Tibial nerve (tissue), 4 donors: ENCODE data around the gene RAI1. TPM values are rescaled to one million over a fixed set of nuclear protein-coding genes. Genes with fewer than 3 reads are reported as not detected.
A peak's percentile ranks its signal among the peaks of the same experiment; 100 is the strongest.

Source experiments
- DNase-seq, 2 donors: peaks; one replicate each; pipeline ENCODE4 v3.0.0-alpha.2; 2019; ENCODE audit warnings: low spot score in 2 of 2
- H3K27ac ChIP-seq, 4 donors: fragments of 200-600 bp; sonication (generic) in 3 of 4; one replicate each; pipeline ENCODE4 v1.5.1; 2017 to 2019; ENCODE audit warnings: mild to moderate bottlenecking in 1 of 4
- H3K27me3 ChIP-seq, 2 donors: fragments of 200-600 bp; sonication (generic) in 1 of 2; one replicate each; pipeline versions ENCODE4 v1.5.1 to v1.6.0; 2017 to 2019
- H3K36me3 ChIP-seq, 3 donors: fragments of 200-600 bp; sonication (generic); one replicate each; pipeline ENCODE4 v1.5.1; 2018 to 2019
- H3K4me1 ChIP-seq, 4 donors: fragments of 200-600 bp; sonication (generic) in 3 of 4; one replicate each; pipeline ENCODE4 v1.5.1; 2017 to 2019
- H3K4me3 ChIP-seq, 4 donors: fragments of 200-600 bp; sonication (generic) in 3 of 4; one replicate each; pipeline ENCODE4 v1.5.1; 2017 to 2019; ENCODE audit warnings: mild to moderate bottlenecking in 1 of 4, moderate library complexity in 1 of 4
- H3K9me3 ChIP-seq, 4 donors: fragments of 200-600 bp; sonication (generic) in 3 of 4; one replicate each; pipeline ENCODE4 v1.5.1; 2017 to 2019
- CTCF ChIP-seq, 5 experiments: fragments of 200-600 bp in 3 of 5; fragments of 450-650 bp in 2 of 5; sonication (generic) in 3 of 5; IDR thresholded peaks; one replicate each; pipeline ENCODE4 v1.5.1; 2016 to 2019; ENCODE audit warnings: antibody characterized with exemption in 5 of 5, mild to moderate bottlenecking in 3 of 5, moderate library complexity in 2 of 5
- EP300 ChIP-seq, 2 donors: sonication (generic); formaldehyde crosslinking; IDR thresholded peaks; one replicate each; pipeline ENCODE4 v1.6.1; 2017; ENCODE audit warnings: antibody characterized with exemption in 2 of 2, mild to moderate bottlenecking in 1 of 2
- POLR2A ChIP-seq, 2 donors: fragments of 450-650 bp; IDR thresholded peaks; one replicate each; pipeline ENCODE4 v1.6.1; 2017; ENCODE audit warnings: antibody characterized with exemption in 2 of 2, mild to moderate bottlenecking in 2 of 2, moderate library complexity in 2 of 2
- WGBS, 2 donors: methylation state at CpG; one replicate each; pipeline ENCODE4 v1.1.5; 2018; 5-methylcytosine and 5-hydroxymethylcytosine counted together
- total RNA-seq, 4 donors: library from RNA; depleted of rRNA; stranded (reverse); fragments of >200 nt; gene quantifications; one replicate each; pipeline ENCODE4 v1.1.0, GENCODE V29; 2016

Gene RAI1
- total RNA-seq, 4 donors from 2014 or later, result 32.9 to 52.7 (median 45.9) TPM

GRCh38 chr17:17824783-17825614 lies 143.7 kb downstream of the RAI1 start:
- H3K36me3 ChIP-seq, result peaks cover 0 to 15% (median 0%) of the 10 kb centered on the region in 3 donors
- peak overlapping the region; percentile 77 to 91 (median 86) for H3K27ac ChIP-seq
- H3K27me3 ChIP-seq, result no peaks in the 10 kb centered on the region
- 24 to 26% methylated on average over 13 to 14 of the region's 14 CpGs for whole genome bisulfite sequencing, 2 donors
- TF ChIP-seq EP300 (IDR thresholded peaks at IDR 0.05) (no peak), CTCF (IDR thresholded peaks at IDR 0.05) (no peak), POLR2A (IDR thresholded peaks at IDR 0.05) (no peak)
- H3K9me3 ChIP-seq, result no peaks in the 10 kb centered on the region
- no peak for DNase-seq
- H3K4me1 ChIP-seq, result peaks cover 0 to 92% (median 57%) of the 10 kb centered on the region in 4 donors
- H3K4me3 ChIP-seq, result no peak overlapping the region

- Histone ChIP-seq H3K27ac (peak overlapping the region in 3 of 4 donors; percentile 85 to 91 (median 86)), H3K4me1 (peaks cover 0 to 92% (median 54%) of the 10 kb centered on the region in 4 donors), H3K9me3 (no peaks in the 10 kb centered on the region), H3K27me3 (no peaks in the 10 kb centered on the region), H3K36me3 (peaks cover 0 to 11% (median 0%) of the 10 kb centered on the region in 3 donors), H3K4me3 (no peak overlapping the region)
- 69 to 72% methylated on average over 2 of the region's 2 CpGs for WGBS, 2 donors
- DNase-seq, result no peak
- TF ChIP-seq EP300 (IDR thresholded peaks at IDR 0.05) (no peak), POLR2A (IDR thresholded peaks at IDR 0.05) (no peak), CTCF (IDR thresholded peaks at IDR 0.05) (no peak)
These were observed 145.1 kb downstream of the RAI1 start for GRCh38 chr17:17826342-17826713.

- Histone ChIP-seq H3K4me3 (no peak overlapping the region), H3K9me3 (no peaks in the 10 kb centered on the region), H3K36me3 (peaks cover 0 to 13% (median 0%) of the 10 kb centered on the region in 3 donors), H3K27me3 (no peaks in the 10 kb centered on the region), H3K4me1 (peaks cover 0 to 92% (median 54%) of the 10 kb centered on the region in 4 donors), H3K27ac (peak overlapping the region in 2 of 4 donors; percentile 60 to 91)
- no peak for TF ChIP-seq POLR2A (IDR thresholded peaks at IDR 0.05)
- WGBS, 2 donors, result 74 to 83% methylated on average over 9 to 13 of the region's 16 CpGs
- DNase-seq, result no peak
These were observed 145.9 kb downstream of the RAI1 start for GRCh38 chr17:17826942-17827785.

GRCh38 chr17:17827826-17828621 lies 146.8 kb downstream of the RAI1 start:
- Histone ChIP-seq H3K36me3 (peaks cover 0 to 13% (median 0%) of the 10 kb centered on the region in 3 donors), H3K4me3 (no peak overlapping the region), H3K27ac (peak overlapping the region in 1 of 4 donors; percentile 91), H3K27me3 (no peaks in the 10 kb centered on the region), H3K4me1 (peaks cover 0 to 91% (median 47%) of the 10 kb centered on the region in 4 donors), H3K9me3 (no peaks in the 10 kb centered on the region)
- DNase-seq, result no peak
- WGBS, 2 donors, result 69 to 79% methylated on average over 13 of the region's 13 CpGs
- TF ChIP-seq EP300 (IDR thresholded peaks at IDR 0.05) (no peak), POLR2A (IDR thresholded peaks at IDR 0.05) (no peak), CTCF (IDR thresholded peaks at IDR 0.05) (no peak)

GRCh38 chr17:17830269-17830567 lies 149.0 kb downstream of the RAI1 start:
- Histone ChIP-seq H3K9me3 (no peaks in the 10 kb centered on the region), H3K4me1 (peaks cover 0 to 92% (median 41%) of the 10 kb centered on the region in 4 donors), H3K27me3 (no peaks in the 10 kb centered on the region), H3K36me3 (peaks cover 0 to 13% (median 0%) of the 10 kb centered on the region in 3 donors), H3K27ac (peak overlapping the region in 1 of 4 donors; percentile 17), H3K4me3 (no peak overlapping the region)
- 96 to 100% methylated on average over 2 of the region's 2 CpGs for WGBS, 2 donors
- DNase-seq, result no peak
- TF ChIP-seq EP300 (IDR thresholded peaks at IDR 0.05), result no peak
- no peak for TF ChIP-seq CTCF (IDR thresholded peaks at IDR 0.05)
- TF ChIP-seq POLR2A (IDR thresholded peaks at IDR 0.05), result no peak
